Measurements from ENCODE around the gene LAMA2. TPM values are rescaled to one million over a fixed set of nuclear protein-coding genes. Genes with fewer than 3 reads are reported as not detected.

Gene LAMA2
- total and polyA plus RNA-seq, 2 donors (not counting 3 experiments of a cell fraction or from before 2014, with no cell fraction given): 0.51 to 0.75 TPM

DNA sequence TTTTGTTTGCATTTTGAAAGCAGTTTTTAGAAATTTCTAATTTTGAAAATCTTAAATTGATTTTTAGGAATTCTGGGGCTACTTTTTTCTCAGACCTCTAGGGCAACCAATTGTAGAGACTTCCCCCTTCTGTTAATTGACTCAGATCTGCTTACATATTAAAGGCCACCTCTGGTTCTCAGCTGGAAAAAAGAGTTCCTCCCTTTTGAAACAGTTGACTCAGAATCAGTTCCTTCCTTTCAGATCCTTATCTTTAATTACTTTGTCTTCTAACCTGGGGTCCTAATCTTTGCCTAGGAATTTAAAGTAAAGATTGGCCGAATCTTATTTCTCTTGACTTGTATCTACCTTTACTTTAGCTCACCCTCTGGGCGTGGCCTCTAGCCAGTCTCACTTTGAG is 146.8 kb downstream of the LAMA2 start:
- H3K9me3 ChIP-seq (replicated peaks; ENCODE audit: control insufficient read depth, insufficient read depth, low read length): no peaks in the 10 kb centered on the region
- H3K27me3 ChIP-seq (ENCODE audit: control insufficient read depth in 2 of 2, insufficient read depth in 2 of 2, low read length in 2 of 2): peaks cover 0 to 10% of the 10 kb centered on the region in 2 experiments
- no peak for DNase-seq (ENCODE audit: low read depth, low spot score)
- H3K27ac ChIP-seq (ENCODE audit: insufficient read depth, low read depth, low read length): no peak overlapping the region
- CTCF ChIA-PET: no interaction called here
- no peaks in the 10 kb centered on the region for H3K79me2 ChIP-seq (ENCODE audit: control insufficient read depth, insufficient read depth, low read length)
- no peaks in the 10 kb centered on the region for H3K36me3 ChIP-seq (ENCODE audit: control insufficient read depth in 2 of 2, extremely low read depth in 1 of 2, insufficient read depth in 2 of 2, low read length in 2 of 2)
- H3K9me1 ChIP-seq (replicated peaks; ENCODE audit: control insufficient read depth, extremely low read depth, insufficient read depth, low read length): no peaks in the 10 kb centered on the region
- H2AFZ ChIP-seq (ENCODE audit: low read depth, low read length): no peak overlapping the region
- FAIRE-seq: no peak
- BruUV-seq (replicated peaks): no TSS peak
- no peaks in the 10 kb centered on the region for H3K4me1 ChIP-seq (ENCODE audit: control insufficient read depth, extremely low read depth, insufficient read depth, low read length)
- TF ChIP-seq, protein P1, sequence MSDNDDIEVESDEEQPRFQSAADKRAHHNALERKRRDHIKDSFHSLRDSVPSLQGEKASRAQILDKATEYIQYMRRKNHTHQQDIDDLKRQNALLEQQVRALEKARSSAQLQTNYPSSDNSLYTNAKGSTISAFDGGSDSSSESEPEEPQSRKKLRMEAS (IDR thresholded peaks at IDR 0.05; ENCODE audit: insufficient read depth, insufficient read length): no peak
- TF ChIP-seq GATA2 (IDR thresholded peaks at IDR 0.05; ENCODE audit: insufficient read depth, insufficient read length, low read depth, low read length) (peak; percentile 69), POLR2A (IDR thresholded peaks at IDR 0.05; ENCODE audit: low read depth, low read length) (no peak)
- TF ChIP-seq, protein P2, sequence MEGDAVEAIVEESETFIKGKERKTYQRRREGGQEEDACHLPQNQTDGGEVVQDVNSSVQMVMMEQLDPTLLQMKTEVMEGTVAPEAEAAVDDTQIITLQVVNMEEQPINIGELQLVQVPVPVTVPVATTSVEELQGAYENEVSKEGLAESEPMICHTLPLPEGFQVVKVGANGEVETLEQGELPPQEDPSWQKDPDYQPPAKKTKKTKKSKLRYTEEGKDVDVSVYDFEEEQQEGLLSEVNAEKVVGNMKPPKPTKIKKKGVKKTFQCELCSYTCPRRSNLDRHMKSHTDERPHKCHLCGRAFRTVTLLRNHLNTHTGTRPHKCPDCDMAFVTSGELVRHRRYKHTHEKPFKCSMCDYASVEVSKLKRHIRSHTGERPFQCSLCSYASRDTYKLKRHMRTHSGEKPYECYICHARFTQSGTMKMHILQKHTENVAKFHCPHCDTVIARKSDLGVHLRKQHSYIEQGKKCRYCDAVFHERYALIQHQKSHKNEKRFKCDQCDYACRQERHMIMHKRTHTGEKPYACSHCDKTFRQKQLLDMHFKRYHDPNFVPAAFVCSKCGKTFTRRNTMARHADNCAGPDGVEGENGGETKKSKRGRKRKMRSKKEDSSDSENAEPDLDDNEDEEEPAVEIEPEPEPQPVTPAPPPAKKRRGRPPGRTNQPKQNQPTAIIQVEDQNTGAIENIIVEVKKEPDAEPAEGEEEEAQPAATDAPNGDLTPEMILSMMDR (IDR thresholded peaks at IDR 0.05; ENCODE audit: extremely low read depth in 1 of 2, insufficient read depth in 1 of 2, low read depth in 1 of 2, low read length in 2 of 2): no peak
- H3K4me2 ChIP-seq (ENCODE audit: insufficient read depth, low read length): no peak overlapping the region
- no peaks in the 10 kb centered on the region for H4K20me1 ChIP-seq (replicated peaks; ENCODE audit: control insufficient read depth, extremely low read depth, insufficient read depth, low read length)
- H3K4me3 ChIP-seq (replicated peaks in 1 of 3; ENCODE audit: insufficient read depth in 1 of 3, low read depth in 1 of 3, low read length in 3 of 3): no peak overlapping the region
- no peak overlapping the region for H3K9ac ChIP-seq (replicated peaks; ENCODE audit: extremely low read depth, insufficient read depth, low read length)
- POLR2A ChIA-PET: no interaction called here
- dilution Hi-C loops (cut with MboI; ENCODE audit: extremely low pct_ligation_motif_present, low sequenced_read_pairs) (no loop called here), intact Hi-C loops (cut with micrococcal nuclease) (no loop called here)

DNA sequence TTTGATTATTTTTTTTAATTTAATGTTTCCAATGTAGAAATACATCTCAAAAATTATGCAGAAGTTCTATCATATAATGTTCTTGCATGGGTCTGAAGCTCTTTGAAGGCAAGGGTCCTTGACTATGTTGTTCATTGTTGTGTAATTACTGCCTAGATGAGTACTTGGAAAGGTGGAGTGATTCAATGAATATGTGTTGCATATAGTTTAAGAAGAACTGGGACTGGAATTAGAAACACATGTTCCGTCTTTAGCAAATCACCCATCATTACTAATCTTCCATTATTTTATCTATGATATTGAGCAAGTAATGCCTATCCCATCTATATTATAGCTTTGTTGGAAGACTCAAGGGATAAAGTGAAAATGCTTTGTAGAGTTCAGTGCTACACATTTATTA is 147.3 kb downstream of the LAMA2 start:
- Histone ChIP-seq H3K27ac (ENCODE audit: insufficient read depth, low read depth, low read length) (no peak overlapping the region), H3K27me3 (ENCODE audit: control insufficient read depth in 2 of 2, insufficient read depth in 2 of 2, low read length in 2 of 2) (peaks cover 0 to 10% of the 10 kb centered on the region in 2 experiments), H3K9ac (replicated peaks; ENCODE audit: extremely low read depth, insufficient read depth, low read length) (no peak overlapping the region), H3K4me2 (ENCODE audit: insufficient read depth, low read length) (no peak overlapping the region), H4K20me1 (replicated peaks; ENCODE audit: control insufficient read depth, extremely low read depth, insufficient read depth, low read length) (no peaks in the 10 kb centered on the region), H2AFZ (ENCODE audit: low read depth, low read length) (no peak overlapping the region), H3K4me3 (replicated peaks in 1 of 3; ENCODE audit: insufficient read depth in 1 of 3, low read depth in 1 of 3, low read length in 3 of 3) (no peak overlapping the region), H3K9me3 (replicated peaks; ENCODE audit: control insufficient read depth, insufficient read depth, low read length) (no peaks in the 10 kb centered on the region), H3K4me1 (ENCODE audit: control insufficient read depth, extremely low read depth, insufficient read depth, low read length) (no peaks in the 10 kb centered on the region), H3K9me1 (replicated peaks; ENCODE audit: control insufficient read depth, extremely low read depth, insufficient read depth, low read length) (no peaks in the 10 kb centered on the region), H3K36me3 (ENCODE audit: control insufficient read depth in 2 of 2, extremely low read depth in 1 of 2, insufficient read depth in 2 of 2, low read length in 2 of 2) (no peaks in the 10 kb centered on the region), H3K79me2 (ENCODE audit: control insufficient read depth, insufficient read depth, low read length) (no peaks in the 10 kb centered on the region)
- FAIRE-seq (no peak), DNase-seq (ENCODE audit: low read depth, low spot score) (no peak)
- dilution Hi-C loops (cut with MboI; ENCODE audit: extremely low pct_ligation_motif_present, low sequenced_read_pairs) (no loop called here), intact Hi-C loops (cut with micrococcal nuclease) (no loop called here)
- no TSS peak for BruUV-seq (replicated peaks)
- TF ChIP-seq, protein P2 (IDR thresholded peaks at IDR 0.05; ENCODE audit: extremely low read depth in 1 of 2, insufficient read depth in 1 of 2, low read depth in 1 of 2, low read length in 2 of 2): no peak
- TF ChIP-seq POLR2AphosphoS5 (IDR thresholded peaks at IDR 0.05; ENCODE audit: insufficient read depth, low read depth, low read length): no peak
- POLR2A ChIA-PET: no interaction called here
- CTCF ChIA-PET: no interaction called here

Measured in endothelial cell of umbilical vein (primary cell).